GM23338 (cell line): ENCODE data around the gene BBX.

Experiments
- CREB1 ChIP-seq: fragments of 250-450 bp; sonication (Bioruptor Pico); IDR thresholded peaks from 2 replicates; pipeline ENCODE4 v1.5.0; 2020; ENCODE audit warnings: low read depth, mild to moderate bottlenecking, moderate library complexity
- EZH2 ChIP-seq: fragments of 200-600 bp; sonication (generic); IDR thresholded peaks from one replicate; pipeline ENCODE4 v1.8.0; 2017; ENCODE audit warnings: antibody characterized with exemption, mild to moderate bottlenecking, low read depth; ENCODE audit not compliant: unreplicated experiment
- TF ChIP-seq, protein P1 (sequence below), 2 experiments: fragments of 200-600 bp in 1 of 2; sonication (generic) in 1 of 2; conservative IDR thresholded peaks; 2 replicates each; pipeline versions ENCODE4 v1.5.1 to v1.6.1; 2016 to 2017; ENCODE audit warnings: antibody characterized with exemption in 2 of 2, low read depth in 2 of 2, mild to moderate bottlenecking in 2 of 2, moderate library complexity in 1 of 2

DNA sequence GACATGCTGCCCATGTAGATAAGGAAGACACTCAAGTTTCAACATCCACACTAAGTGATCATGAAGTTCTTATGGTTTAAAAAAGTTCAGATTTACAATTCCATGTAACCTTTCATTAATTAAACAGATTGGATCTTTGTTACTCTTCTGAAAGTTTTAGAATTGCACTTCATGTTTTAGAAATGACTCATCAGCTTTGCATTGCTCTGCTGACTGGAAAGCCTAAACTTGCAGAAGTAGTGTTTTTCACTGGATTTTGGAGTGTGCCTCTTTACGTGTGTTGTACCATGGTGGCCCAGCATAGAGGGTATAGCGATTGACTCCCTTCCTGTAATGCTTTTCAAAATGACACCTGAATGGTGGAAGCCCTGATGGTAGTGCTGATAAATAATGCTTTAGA is 157.9 kb downstream of the BBX start:
- TF ChIP-seq, protein P1, sequence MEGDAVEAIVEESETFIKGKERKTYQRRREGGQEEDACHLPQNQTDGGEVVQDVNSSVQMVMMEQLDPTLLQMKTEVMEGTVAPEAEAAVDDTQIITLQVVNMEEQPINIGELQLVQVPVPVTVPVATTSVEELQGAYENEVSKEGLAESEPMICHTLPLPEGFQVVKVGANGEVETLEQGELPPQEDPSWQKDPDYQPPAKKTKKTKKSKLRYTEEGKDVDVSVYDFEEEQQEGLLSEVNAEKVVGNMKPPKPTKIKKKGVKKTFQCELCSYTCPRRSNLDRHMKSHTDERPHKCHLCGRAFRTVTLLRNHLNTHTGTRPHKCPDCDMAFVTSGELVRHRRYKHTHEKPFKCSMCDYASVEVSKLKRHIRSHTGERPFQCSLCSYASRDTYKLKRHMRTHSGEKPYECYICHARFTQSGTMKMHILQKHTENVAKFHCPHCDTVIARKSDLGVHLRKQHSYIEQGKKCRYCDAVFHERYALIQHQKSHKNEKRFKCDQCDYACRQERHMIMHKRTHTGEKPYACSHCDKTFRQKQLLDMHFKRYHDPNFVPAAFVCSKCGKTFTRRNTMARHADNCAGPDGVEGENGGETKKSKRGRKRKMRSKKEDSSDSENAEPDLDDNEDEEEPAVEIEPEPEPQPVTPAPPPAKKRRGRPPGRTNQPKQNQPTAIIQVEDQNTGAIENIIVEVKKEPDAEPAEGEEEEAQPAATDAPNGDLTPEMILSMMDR (conservative IDR thresholded peaks at IDR 0.05; ENCODE audit: low read depth in 2 of 2), result no peak
- TF ChIP-seq CREB1 (CRISPR knock-in tag), result no peak
- TF ChIP-seq EZH2, result no peak
